HepG2 (cell line): ENCODE data around the gene NME4. TPM values are rescaled to one million over a fixed set of nuclear protein-coding genes. Genes with fewer than 3 reads are reported as not detected.

Experiments
- ATAC-seq: fragments of 200-7000 bp; cut with Tn5 transposase; 3 replicates; pipeline ENCODE4 v1.9.1; 2020; ENCODE audit warnings: mild to moderate bottlenecking, moderate library complexity
- BruUV-seq: library from RNA; stranded (reverse); fragments of 400-500 nt; replicated peaks from 2 replicates; lab custom pipeline; 2021; lab: Mats Ljungman, UMichigan
- CTCF ChIA-PET: fragments of 300-600 bp; formaldehyde crosslinking; extraction: SDS; loops from one replicate; lab custom pipeline; 2021; ENCODE audit warnings: low total read pairs, inconsistent platforms, low intra/inter-chr PET ratio; lab: Yijun Ruan, JAX
- POLR2A ChIA-PET: fragments of 350-600 bp; sonication (Branson Sonifier 250); formaldehyde crosslinking; loops from one replicate; lab custom pipeline; 2020; ENCODE audit warnings: antibody characterized with exemption, inconsistent platforms; lab: Yijun Ruan, JAX
- DNase-seq: peaks from one replicate; pipeline ENCODE4 v3.0.0-alpha.2; 2015; ENCODE audit warnings: low spot score
- FAIRE-seq: peaks from 3 replicates; lab custom pipeline; 2011; peaks lifted over from hg19 to GRCh38; lab: Jason Lieb, UNC
- H2AFZ ChIP-seq: one replicate; pipeline ENCODE4 v1.6.1; 2011; ENCODE audit warnings: low read length, inconsistent platforms
- H3K27ac ChIP-seq: fragments of 300-600 bp; 3 replicates; pipeline ENCODE4 v1.8.0; 2011; ENCODE audit warnings: mixed run types, mild to moderate bottlenecking, mixed read lengths, low read length, inconsistent platforms; ENCODE audit not compliant: insufficient read depth; ENCODE audit errors: extremely low read length
- H3K27me3 ChIP-seq, 2 experiments: fragments of 200-600 bp in 1 of 2; 2 replicates in 1 of 2; 3 replicates in 1 of 2; pipeline versions ENCODE4 v1.6.0 to v1.8.0; 2011; ENCODE audit warnings: low read length in 2 of 2, mild to moderate bottlenecking in 2 of 2, moderate library complexity in 2 of 2, inconsistent platforms in 1 of 2; ENCODE audit not compliant: insufficient read depth in 2 of 2, control insufficient read depth in 1 of 2
- H3K36me3 ChIP-seq, 2 experiments: fragments of 200-600 bp in 1 of 2; replicated peaks in 1 of 2; 2 replicates in 1 of 2; 3 replicates in 1 of 2; pipeline versions ENCODE4 v1.5.1 to v1.8.0; 2011; ENCODE audit warnings: low read length in 2 of 2, inconsistent platforms in 1 of 2; ENCODE audit not compliant: insufficient read depth in 2 of 2, control insufficient read depth in 1 of 2
- H3K4me1 ChIP-seq: 2 replicates; pipeline ENCODE4 v1.5.1; 2012; ENCODE audit warnings: low read length, inconsistent platforms; ENCODE audit not compliant: insufficient read depth
- H3K4me2 ChIP-seq: 2 replicates; pipeline ENCODE4 v1.6.0; 2011; ENCODE audit warnings: low read depth, low read length, inconsistent platforms
- H3K4me3 ChIP-seq, 3 experiments: fragments of 200-600 bp in 1 of 3; sonication (generic), shearing (Covaris generic) in 1 of 3; replicated peaks in 1 of 3; 2 replicates each; pipeline ENCODE4 v1.5.1; 2011 to 2016; ENCODE audit warnings: low read length in 3 of 3, inconsistent platforms in 2 of 3, low read depth in 2 of 3, mild to moderate bottlenecking in 2 of 3, control low read depth in 1 of 3, mixed read lengths in 1 of 3; ENCODE audit not compliant: insufficient read depth in 1 of 3
- H3K79me2 ChIP-seq: one replicate; pipeline ENCODE4 v1.6.1; 2011; ENCODE audit warnings: low read length, inconsistent platforms; ENCODE audit not compliant: insufficient read depth
- H3K9ac ChIP-seq: 2 replicates; pipeline ENCODE4 v1.6.0; 2011; ENCODE audit warnings: mild to moderate bottlenecking, low read depth, low read length, inconsistent platforms; ENCODE audit not compliant: insufficient read depth
- H3K9me3 ChIP-seq: 2 replicates; pipeline ENCODE4 v1.5.1; 2012; ENCODE audit warnings: mild to moderate bottlenecking, low read length
- H4K20me1 ChIP-seq: 2 replicates; pipeline ENCODE4 v1.6.0; 2011; ENCODE audit warnings: inconsistent platforms, mild to moderate bottlenecking, low read length, moderate library complexity; ENCODE audit not compliant: insufficient read depth
- CEBPG ChIP-seq: IDR thresholded peaks from 2 replicates; pipeline ENCODE4 v1.6.1; 2016
- ETV5 ChIP-seq: IDR thresholded peaks from 2 replicates; pipeline ENCODE4 v1.6.1; 2018; ENCODE audit warnings: missing biosample characterization, missing genetic modification reagents, inconsistent platforms, borderline replicate concordance
- GABPA ChIP-seq, 2 experiments: IDR thresholded peaks; 2 replicates each; pipeline ENCODE4 v1.6.1; 2011 to 2016; ENCODE audit warnings: low read depth in 2 of 2, low read length in 1 of 2, missing biosample characterization in 1 of 2, missing genetic modification characterization in 1 of 2
- JUND ChIP-seq: sonication (generic); formaldehyde crosslinking; IDR thresholded peaks from 2 replicates; pipeline ENCODE4 v1.8.0; 2022; ENCODE audit warnings: mild to moderate bottlenecking, missing genetic modification reagents
- KAT2B ChIP-seq: fragments of 150-350 bp; IDR thresholded peaks from 2 replicates; pipeline ENCODE4 v1.6.1; 2014; ENCODE audit warnings: low read depth, low read length, borderline replicate concordance
- MED1 ChIP-seq: sonication (generic); formaldehyde crosslinking; IDR thresholded peaks from 2 replicates; pipeline ENCODE4 v1.4.0; 2020; ENCODE audit warnings: missing genetic modification reagents
- NFKBIZ ChIP-seq: IDR thresholded peaks from 2 replicates; pipeline ENCODE4 v1.6.1; 2018; ENCODE audit warnings: missing genetic modification reagents, missing compliant biosample characterization
- POLR2AphosphoS5 ChIP-seq: IDR thresholded peaks from 2 replicates; pipeline ENCODE4 v1.6.1; 2012; ENCODE audit warnings: low read depth, low read length
- RBM39 ChIP-seq: fragments of 200-400 bp; formaldehyde crosslinking; IDR thresholded peaks from one replicate; pipeline ENCODE4 v1.6.1; 2018; ENCODE audit warnings: antibody characterized with exemption, mild to moderate bottlenecking, low read depth, low read length; ENCODE audit not compliant: poor library complexity, severe bottlenecking
- RORA ChIP-seq: sonication (generic); formaldehyde crosslinking; IDR thresholded peaks from 2 replicates; pipeline ENCODE4 v1.5.0; 2020; ENCODE audit warnings: mild to moderate bottlenecking, missing genetic modification reagents, moderate library complexity
- ZNF768 ChIP-seq: sonication (generic); formaldehyde crosslinking; IDR thresholded peaks from 2 replicates; pipeline ENCODE4 v1.4.0; 2020; ENCODE audit warnings: missing genetic modification reagents
- WGBS: methylation state at CpG from one replicate; pipeline ENCODE4 v1.1.6; 2017; ENCODE audit warnings: low lambda C conversion rate; 5-methylcytosine and 5-hydroxymethylcytosine counted together
- in situ Hi-C: cut with HindIII; loops from 2 replicates; pipeline ENCODE4 v1.10.0; 2017; ENCODE audit warnings: low pct_unique_long_range_greater_than_20kb; ENCODE audit not compliant: extremely low pct_ligation_motif_present
- intact Hi-C: fragments of 100-400 bp; cut with micrococcal nuclease; formaldehyde crosslinking; loops from one replicate; pipeline ENCODE4 v1.10.0; 2022; ENCODE audit not compliant: unreplicated experiment
- polyA plus RNA-seq, 8 experiments: library from polyadenylated mRNA; depleted of rRNA in 3 of 8; stranded (reverse) in 7 of 8; unstranded in 1 of 8; fragments of >200 nt; fragmentation: Illumina TruSeq in 4 of 8; extraction: Trizol in 4 of 8; gene quantifications; 2 replicates each; pipeline versions ENCODE4 v1.2.1 to v1.2.3, GENCODE V29; 2011 to 2016; ENCODE audit warnings: low read depth in 4 of 8, missing spikeins in 1 of 8, mixed read lengths in 1 of 8; ENCODE audit not compliant: insufficient read depth in 1 of 8
- total RNA-seq, 5 experiments: library from RNA; depleted of rRNA; stranded (reverse); fragments of >200 nt; fragmentation: Illumina TruSeq; extraction: Trizol; gene quantifications; 2 replicates each; pipeline ENCODE4 v1.2.3, GENCODE V29; 2016; ENCODE audit warnings: low read depth in 1 of 5
- TF ChIP-seq, protein P1 (sequence below), 2 experiments: sonication (generic) in 1 of 2; formaldehyde crosslinking in 1 of 2; IDR thresholded peaks; 2 replicates each; pipeline versions ENCODE4 v1.6.1 to v1.9.0; 2014 to 2022; ENCODE audit warnings: antibody characterized with exemption in 1 of 2, borderline replicate concordance in 1 of 2, inconsistent platforms in 1 of 2, low read depth in 1 of 2, missing genetic modification reagents in 1 of 2
- TF ChIP-seq, protein P2 (sequence below): sonication (generic); formaldehyde crosslinking; IDR thresholded peaks from 2 replicates; pipeline ENCODE4 v1.4.0; 2020; ENCODE audit warnings: missing genetic modification reagents

NME4 gene
- total and polyA plus RNA-seq, 2 of the 13 experiments (the other 11 are each of a cell fraction or from before 2014, with no cell fraction given), result 121 to 263 TPM

DNA sequence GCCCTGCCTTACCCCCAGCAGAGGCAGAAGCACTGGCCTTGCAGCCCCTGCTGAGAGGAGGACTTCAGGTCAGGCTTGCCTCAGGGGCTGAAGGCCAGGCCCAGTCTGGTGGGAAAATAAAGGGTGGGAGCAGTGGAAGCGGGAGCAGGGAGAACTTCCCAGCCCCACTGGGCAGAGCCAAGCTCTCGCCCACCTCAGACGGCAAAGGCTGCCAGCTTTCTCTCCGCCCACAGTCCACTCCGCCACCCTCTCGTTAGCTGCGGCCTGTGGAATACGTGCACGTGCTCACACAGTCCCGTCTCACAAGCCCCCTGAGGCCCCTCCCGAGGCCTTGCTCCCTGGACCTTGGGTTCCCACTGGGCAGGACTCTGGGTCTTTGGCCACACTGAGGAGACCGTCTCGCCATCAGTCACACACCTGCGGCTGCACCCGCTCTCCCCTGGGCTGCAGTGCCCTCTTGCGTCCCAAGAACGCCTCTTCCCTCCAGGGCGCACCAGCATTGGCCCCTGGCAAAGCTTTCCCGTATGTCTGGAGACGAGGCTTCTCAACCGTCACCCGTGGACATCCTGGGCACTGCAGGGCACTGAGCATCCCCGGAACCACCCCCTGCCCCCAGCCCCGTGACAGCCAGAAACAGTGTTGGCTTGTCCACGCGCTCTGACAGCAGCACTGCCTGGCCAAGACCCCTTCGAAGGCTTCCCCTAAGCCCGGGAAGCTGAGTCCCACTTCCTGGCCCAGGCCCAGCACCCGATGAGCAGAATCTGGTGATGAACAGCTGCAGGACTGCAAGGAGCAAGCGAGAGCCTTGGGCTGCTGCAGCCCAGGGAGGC is 34.9 kb upstream of the NME4 start:
- peaks cover 89% of the 10 kb centered on the region for H3K4me1 ChIP-seq
- peaks cover 0 to 5% of the 10 kb centered on the region in 2 experiments; a peak in 1 of 5 replicates for H3K36me3 ChIP-seq
- H3K27ac ChIP-seq, result peak overlapping the region; percentile 45
- H3K4me2 ChIP-seq, result peak overlapping the region; percentile 90
- in situ Hi-C loops, result loop anchor here (5.0 kb wide), 1 partner anchor 90 kb away; no protein-coding TSS in a partner anchor
- intact Hi-C loops, result loop anchor here (1.0 to 5.0 kb wide), 3 partner anchors 90 to 245 kb away; partner anchors contain the start of gene LUC7L
- DNase-seq, result peak; percentile 75
- no peaks in the 10 kb centered on the region for H4K20me1 ChIP-seq
- H3K27me3 ChIP-seq, result peaks cover 1 to 13% of the 10 kb centered on the region in 2 experiments; a peak in 4 of 5 replicates
- 10% methylated on average over 2 of the region's 30 CpGs for WGBS
- H3K9ac ChIP-seq, result peak overlapping the region; percentile 7; the same call in 1 of the 2 replicates
- no peaks in the 10 kb centered on the region for H3K9me3 ChIP-seq
- peak overlapping the region; percentile 8 to 73 (median 13); a peak in 2 of 6 replicates for H3K4me3 ChIP-seq
- no peaks in the 10 kb centered on the region for H3K79me2 ChIP-seq
- peak; percentile 79 for ATAC-seq
- no peak overlapping the region for H2AFZ ChIP-seq
- ChIA-PET POLR2A (interaction anchor here (1.0 to 2.7 kb wide), 4 partner anchors 9 to 20 kb away, joined by 3 to 15 read pairs (median 4); partner anchors contain the start of genes AXIN1 and MRPL28), CTCF (interaction anchor here (0.5 to 1.4 kb wide), 4 partner anchors 58 to 296 kb away, joined by 3 to 8 read pairs (median 5); no protein-coding TSS in a partner anchor)
- peak; percentile 60 for FAIRE-seq
- BruUV-seq, result no TSS peak
- TF ChIP-seq RBM39, result no peak
- peak; percentile 93 for TF ChIP-seq MED1 (CRISPR knock-in tag)
- TF ChIP-seq RORA (CRISPR knock-in tag), result no peak
- TF ChIP-seq GABPA (IDR thresholded peaks at IDR 0.05; ENCODE audit: low read depth, low read length), result no peak
- peak; percentile 47; the same call in 1 of the 2 replicates for TF ChIP-seq GABPA (CRISPR knock-in tag; IDR thresholded peaks at IDR 0.05; ENCODE audit: low read depth)
- no peak; the same call in 1 of the 2 replicates for TF ChIP-seq ZNF768 (CRISPR knock-in tag)
- peak; percentile 49; the same call in 1 of the 2 replicates for TF ChIP-seq ETV5 (CRISPR knock-in tag)
- TF ChIP-seq, protein P1, sequence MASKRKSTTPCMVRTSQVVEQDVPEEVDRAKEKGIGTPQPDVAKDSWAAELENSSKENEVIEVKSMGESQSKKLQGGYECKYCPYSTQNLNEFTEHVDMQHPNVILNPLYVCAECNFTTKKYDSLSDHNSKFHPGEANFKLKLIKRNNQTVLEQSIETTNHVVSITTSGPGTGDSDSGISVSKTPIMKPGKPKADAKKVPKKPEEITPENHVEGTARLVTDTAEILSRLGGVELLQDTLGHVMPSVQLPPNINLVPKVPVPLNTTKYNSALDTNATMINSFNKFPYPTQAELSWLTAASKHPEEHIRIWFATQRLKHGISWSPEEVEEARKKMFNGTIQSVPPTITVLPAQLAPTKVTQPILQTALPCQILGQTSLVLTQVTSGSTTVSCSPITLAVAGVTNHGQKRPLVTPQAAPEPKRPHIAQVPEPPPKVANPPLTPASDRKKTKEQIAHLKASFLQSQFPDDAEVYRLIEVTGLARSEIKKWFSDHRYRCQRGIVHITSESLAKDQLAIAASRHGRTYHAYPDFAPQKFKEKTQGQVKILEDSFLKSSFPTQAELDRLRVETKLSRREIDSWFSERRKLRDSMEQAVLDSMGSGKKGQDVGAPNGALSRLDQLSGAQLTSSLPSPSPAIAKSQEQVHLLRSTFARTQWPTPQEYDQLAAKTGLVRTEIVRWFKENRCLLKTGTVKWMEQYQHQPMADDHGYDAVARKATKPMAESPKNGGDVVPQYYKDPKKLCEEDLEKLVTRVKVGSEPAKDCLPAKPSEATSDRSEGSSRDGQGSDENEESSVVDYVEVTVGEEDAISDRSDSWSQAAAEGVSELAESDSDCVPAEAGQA (IDR thresholded peaks at IDR 0.05; ENCODE audit: low read depth), result peak; percentile 28; the same call in 1 of the 2 replicates
- TF ChIP-seq, protein P1 (CRISPR knock-in tag; IDR thresholded peaks at IDR 0.05; ENCODE audit: borderline replicate concordance), result no peak
- TF ChIP-seq, protein P2, sequence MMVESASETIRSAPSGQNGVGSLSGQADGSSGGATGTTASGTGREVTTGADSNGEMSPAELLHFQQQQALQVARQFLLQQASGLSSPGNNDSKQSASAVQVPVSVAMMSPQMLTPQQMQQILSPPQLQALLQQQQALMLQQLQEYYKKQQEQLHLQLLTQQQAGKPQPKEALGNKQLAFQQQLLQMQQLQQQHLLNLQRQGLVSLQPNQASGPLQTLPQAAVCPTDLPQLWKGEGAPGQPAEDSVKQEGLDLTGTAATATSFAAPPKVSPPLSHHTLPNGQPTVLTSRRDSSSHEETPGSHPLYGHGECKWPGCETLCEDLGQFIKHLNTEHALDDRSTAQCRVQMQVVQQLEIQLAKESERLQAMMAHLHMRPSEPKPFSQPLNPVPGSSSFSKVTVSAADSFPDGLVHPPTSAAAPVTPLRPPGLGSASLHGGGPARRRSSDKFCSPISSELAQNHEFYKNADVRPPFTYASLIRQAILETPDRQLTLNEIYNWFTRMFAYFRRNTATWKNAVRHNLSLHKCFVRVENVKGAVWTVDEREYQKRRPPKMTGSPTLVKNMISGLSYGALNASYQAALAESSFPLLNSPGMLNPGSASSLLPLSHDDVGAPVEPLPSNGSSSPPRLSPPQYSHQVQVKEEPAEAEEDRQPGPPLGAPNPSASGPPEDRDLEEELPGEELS (CRISPR knock-in tag), result no peak; the same call in 1 of the 2 replicates
- peak; percentile 55; the same call in 1 of the 2 replicates for TF ChIP-seq POLR2AphosphoS5
- 0 out of 2 replicates have a peak, but pooled peaks have one; percentile 30 for TF ChIP-seq JUND (CRISPR knock-in tag)
- no peak for TF ChIP-seq NFKBIZ (CRISPR knock-in tag)
- 0 out of 2 replicates have a peak, but pooled peaks have one; percentile 24 for TF ChIP-seq CEBPG (CRISPR knock-in tag)
- TF ChIP-seq KAT2B, result no peak
